HCT116 (cell line): ENCODE data around the gene PMM1. TPM values are rescaled to one million over a fixed set of nuclear protein-coding genes. Genes with fewer than 3 reads are reported as not detected.
"Not testable (repeated sequence)": the region's sequence is repeated elsewhere in the genome, so short reads cannot be mapped to it uniquely, and the experiment has no call there.

Experiments
- ATAC-seq: fragments of 200-7000 bp; cut with Tn5 transposase; 2 replicates; pipeline ENCODE4 v1.9.1; 2020; ENCODE audit warnings: mild to moderate bottlenecking, moderate library complexity
- BruUV-seq: library from RNA; stranded (reverse); fragments of 400-500 nt; replicated peaks from 2 replicates; lab custom pipeline; 2021; lab: Mats Ljungman, UMichigan
- CTCF ChIA-PET: fragments of 300-600 bp; sonication (Branson Sonifier 250); formaldehyde crosslinking; loops from one replicate; lab custom pipeline; 2021; ENCODE audit warnings: antibody characterized with exemption; lab: Charles Lee
- POLR2A ChIA-PET: fragments of 300-600, 350-600 bp; sonication (Branson Sonifier 250); formaldehyde crosslinking; loops from one replicate; lab custom pipeline; 2021; ENCODE audit warnings: antibody characterized with exemption; lab: Charles Lee
- RAD21 ChIA-PET, 2 experiments: fragments of 300-600 bp; sonication (Branson Sonifier 250); formaldehyde crosslinking; loops; one replicate each; lab custom pipeline; 2023; ENCODE audit warnings: low total read pairs in 2 of 2; ENCODE audit not compliant: uncharacterized antibody in 2 of 2, unreplicated experiment in 2 of 2, low non-redundant PET in 1 of 2; lab: Charles Lee
- DNase-seq: peaks from one replicate; pipeline ENCODE4 v3.0.0-alpha.2; 2010; ENCODE audit warnings: low read depth, low spot score
- H2AFZ ChIP-seq: fragments of 200-600 bp; shearing (Covaris generic), sonication (generic); 2 replicates; pipeline ENCODE4 v1.6.1; 2017; ENCODE audit warnings: low read depth, mixed run types, mixed read lengths, antibody characterized with exemption, low read length; ENCODE audit not compliant: poor library complexity, severe bottlenecking
- H3K27ac ChIP-seq: 2 replicates; pipeline ENCODE4 v1.5.1; 2012; ENCODE audit warnings: low read depth, low read length
- H3K27me3 ChIP-seq: fragments of 200-600 bp; sonication (generic); 2 replicates; pipeline ENCODE4 v1.6.1; 2016; ENCODE audit warnings: mixed run types, low read length, mixed read lengths; ENCODE audit not compliant: insufficient read depth
- H3K36me3 ChIP-seq, 2 experiments: fragments of 200-500 bp in 1 of 2; fragments of 200-600 bp in 1 of 2; sonication (Bioruptor generic) in 1 of 2; sonication (generic) in 1 of 2; 2 replicates each; pipeline versions ENCODE4 v1.5.1 to v1.6.1; 2014 to 2016; ENCODE audit warnings: low read length in 2 of 2, inconsistent platforms in 1 of 2, mixed read lengths in 1 of 2, mixed run types in 1 of 2; ENCODE audit not compliant: insufficient read depth in 2 of 2, control insufficient read depth in 1 of 2
- H3K4me1 ChIP-seq, 2 experiments: fragments of 200-600 bp in 1 of 2; sonication (generic) in 1 of 2; 2 replicates each; pipeline versions ENCODE4 v1.5.1 to v1.6.1; 2012 to 2017; ENCODE audit warnings: low read length in 2 of 2, inconsistent platforms in 1 of 2, mild to moderate bottlenecking in 1 of 2, mixed read lengths in 1 of 2, mixed run types in 1 of 2, moderate library complexity in 1 of 2; ENCODE audit not compliant: insufficient read depth in 2 of 2, control insufficient read depth in 1 of 2
- H3K4me2 ChIP-seq: fragments of 200-600 bp; sonication (generic); 2 replicates; pipeline ENCODE4 v1.6.1; 2017; ENCODE audit warnings: mixed run types, low read length, mixed read lengths
- H3K4me3 ChIP-seq, 2 experiments: fragments of 200-600 bp in 1 of 2; sonication (generic) in 1 of 2; replicated peaks in 1 of 2; 2 replicates each; pipeline ENCODE4 v1.5.1; 2011 to 2016; ENCODE audit warnings: low read length in 2 of 2, control low read depth in 1 of 2, low read depth in 1 of 2, mild to moderate bottlenecking in 1 of 2, mixed read lengths in 1 of 2, mixed run types in 1 of 2
- H3K79me2 ChIP-seq: fragments of 200-600 bp; sonication (generic); 2 replicates; pipeline ENCODE4 v1.6.1; 2017; ENCODE audit warnings: mild to moderate bottlenecking, mixed run types, low read length, moderate library complexity, mixed read lengths; ENCODE audit not compliant: insufficient read depth
- H3K9ac ChIP-seq: fragments of 200-600 bp; sonication (generic); 2 replicates; pipeline ENCODE4 v1.6.1; 2016; ENCODE audit warnings: low read length, mixed read lengths
- H3K9me2 ChIP-seq: fragments of 200-600 bp; sonication (generic), shearing (Covaris generic); 2 replicates; pipeline ENCODE4 v1.6.1; 2017; ENCODE audit warnings: mixed run types, mild to moderate bottlenecking, moderate library complexity; ENCODE audit not compliant: insufficient read depth
- H3K9me3 ChIP-seq, 2 experiments: fragments of 200-500 bp in 1 of 2; fragments of 200-600 bp in 1 of 2; sonication (Bioruptor generic) in 1 of 2; sonication (generic) in 1 of 2; 2 replicates each; pipeline ENCODE4 v1.6.1; 2014 to 2017; ENCODE audit warnings: low read length in 2 of 2, mixed read lengths in 2 of 2, inconsistent platforms in 1 of 2, low read depth in 1 of 2, mild to moderate bottlenecking in 1 of 2, mixed run types in 1 of 2, moderate library complexity in 1 of 2; ENCODE audit not compliant: control insufficient read depth in 1 of 2, insufficient read depth in 1 of 2
- H4K20me1 ChIP-seq: fragments of 200-600 bp; sonication (generic), shearing (Covaris generic); 2 replicates; pipeline ENCODE4 v1.6.1; 2017; ENCODE audit warnings: mixed run types, mild to moderate bottlenecking, moderate library complexity; ENCODE audit not compliant: insufficient read depth
- CBX3 ChIP-seq: IDR thresholded peaks from 2 replicates; pipeline ENCODE4 v1.6.1; 2012; ENCODE audit warnings: low read depth
- EGR1 ChIP-seq: IDR thresholded peaks from 2 replicates; pipeline ENCODE4 v1.6.1; 2012; ENCODE audit warnings: low read depth
- EZH2 ChIP-seq: fragments of 200-600 bp; sonication (generic); IDR thresholded peaks from 2 replicates; pipeline ENCODE4 v1.6.1; 2017; ENCODE audit warnings: antibody characterized with exemption, mixed run types
- EZH2phosphoT487 ChIP-seq: fragments of 200-600 bp; IDR thresholded peaks from 2 replicates; pipeline ENCODE4 v1.6.1; 2018; ENCODE audit warnings: antibody characterized with exemption, borderline replicate concordance
- POLR2AphosphoS5 ChIP-seq: IDR thresholded peaks from 2 replicates; pipeline ENCODE4 v1.6.1; 2011; ENCODE audit warnings: mild to moderate bottlenecking, low read depth, low read length, moderate library complexity
- RAD21 ChIP-seq: IDR thresholded peaks from 2 replicates; pipeline ENCODE4 v1.6.1; 2012; ENCODE audit warnings: low read depth, mild to moderate bottlenecking
- SIN3A ChIP-seq: IDR thresholded peaks from 2 replicates; pipeline ENCODE4 v1.6.1; 2012; ENCODE audit warnings: low read depth
- SP1 ChIP-seq: IDR thresholded peaks from 2 replicates; pipeline ENCODE4 v1.6.1; 2012; ENCODE audit warnings: low read depth
- SRF ChIP-seq: IDR thresholded peaks from 2 replicates; pipeline ENCODE4 v1.6.1; 2012; ENCODE audit warnings: low read depth
- TCF7L2 ChIP-seq: IDR thresholded peaks from 2 replicates; pipeline ENCODE4 v1.7.0; 2011; ENCODE audit warnings: borderline replicate concordance, inconsistent platforms; ENCODE audit not compliant: insufficient read depth, insufficient read length; ENCODE audit errors: extremely low read depth
- ZFX ChIP-seq: fragments of 450-650 bp; IDR thresholded peaks from 2 replicates; pipeline ENCODE4 v1.6.1; 2017
- ZNF274 ChIP-seq: fragments of 200-500 bp; sonication (Bioruptor generic); IDR thresholded peaks from 2 replicates; pipeline ENCODE4 v1.6.1; 2014; ENCODE audit warnings: mild to moderate bottlenecking, low read depth, low read length, inconsistent platforms
- intact Hi-C: fragments of 100-400 bp; cut with micrococcal nuclease; formaldehyde crosslinking; loops from 2 replicates; pipeline ENCODE4 v1.10.0; 2022
- total RNA-seq: library from RNA; stranded (reverse); gene quantifications from one replicate; pipeline ENCODE4 v1.2.1, GENCODE V29; 2021; ENCODE audit not compliant: unreplicated experiment
- TF ChIP-seq, protein P1 (sequence below), 3 experiments: fragments of 200-600 bp in 1 of 3; sonication (generic) in 1 of 3; IDR thresholded peaks in 2 of 3; conservative IDR thresholded peaks in 1 of 3; 2 replicates each; pipeline ENCODE4 v1.5.1; 2012 to 2017; ENCODE audit warnings: low read depth in 2 of 3, low read length in 2 of 3, antibody characterized with exemption in 1 of 3, borderline replicate concordance in 1 of 3, control low read depth in 1 of 3, mild to moderate bottlenecking in 1 of 3, mixed read lengths in 1 of 3, mixed run types in 1 of 3, moderate library complexity in 1 of 3; ENCODE audit not compliant: insufficient read depth in 1 of 3

PMM1 gene
- total RNA-seq, 1 experiment from 2014 or later, result 31.7 TPM

DNA sequence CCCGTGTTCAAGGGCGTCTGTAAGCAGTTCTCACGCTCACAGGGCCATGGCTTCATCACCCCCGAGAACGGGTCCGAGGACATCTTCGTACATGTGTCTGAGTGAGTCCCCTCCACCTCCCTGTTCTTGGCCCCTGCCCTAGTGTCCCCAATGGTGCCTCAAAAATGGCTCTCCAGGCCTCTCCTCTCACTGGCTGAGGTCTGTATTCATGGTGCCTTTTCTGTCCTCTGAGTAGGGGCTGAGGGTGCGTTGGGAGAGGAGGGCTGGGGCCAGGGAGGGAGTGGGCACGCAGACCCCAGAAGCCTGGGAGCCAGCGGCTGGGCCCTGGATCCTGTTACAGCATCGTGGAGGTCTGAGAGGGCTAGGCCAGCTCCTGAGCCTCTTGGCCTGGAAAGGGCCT lies 16.0 kb downstream of the PMM1 start:
- intact Hi-C loops, result no loop called here
- Histone ChIP-seq H3K36me3 (0 out of 4 replicates have a peak, but pooled peaks cover 0 to 11% of the 10 kb centered on the region in 2 experiments), H3K4me3 (no peak overlapping the region), H3K9me3 (no peaks in the 10 kb centered on the region), H3K27ac (no peak overlapping the region), H3K4me2 (no peak overlapping the region), H2AFZ (no peak overlapping the region), H3K79me2 (no peaks in the 10 kb centered on the region), H4K20me1 (no peaks in the 10 kb centered on the region), H3K4me1 (no peaks in the 10 kb centered on the region), H3K9me2 (no peaks in the 10 kb centered on the region), H3K9ac (no peak overlapping the region), H3K27me3 (no peaks in the 10 kb centered on the region)
- DNase-seq (no peak), ATAC-seq (no peak)
- RAD21 ChIA-PET, result no interaction called here
- CTCF ChIA-PET, result no interaction called here
- no peak for TF ChIP-seq SP1
- no peak for TF ChIP-seq EGR1
- TF ChIP-seq EZH2, result no peak
- no peak for TF ChIP-seq ZNF274
- TF ChIP-seq, protein P1, sequence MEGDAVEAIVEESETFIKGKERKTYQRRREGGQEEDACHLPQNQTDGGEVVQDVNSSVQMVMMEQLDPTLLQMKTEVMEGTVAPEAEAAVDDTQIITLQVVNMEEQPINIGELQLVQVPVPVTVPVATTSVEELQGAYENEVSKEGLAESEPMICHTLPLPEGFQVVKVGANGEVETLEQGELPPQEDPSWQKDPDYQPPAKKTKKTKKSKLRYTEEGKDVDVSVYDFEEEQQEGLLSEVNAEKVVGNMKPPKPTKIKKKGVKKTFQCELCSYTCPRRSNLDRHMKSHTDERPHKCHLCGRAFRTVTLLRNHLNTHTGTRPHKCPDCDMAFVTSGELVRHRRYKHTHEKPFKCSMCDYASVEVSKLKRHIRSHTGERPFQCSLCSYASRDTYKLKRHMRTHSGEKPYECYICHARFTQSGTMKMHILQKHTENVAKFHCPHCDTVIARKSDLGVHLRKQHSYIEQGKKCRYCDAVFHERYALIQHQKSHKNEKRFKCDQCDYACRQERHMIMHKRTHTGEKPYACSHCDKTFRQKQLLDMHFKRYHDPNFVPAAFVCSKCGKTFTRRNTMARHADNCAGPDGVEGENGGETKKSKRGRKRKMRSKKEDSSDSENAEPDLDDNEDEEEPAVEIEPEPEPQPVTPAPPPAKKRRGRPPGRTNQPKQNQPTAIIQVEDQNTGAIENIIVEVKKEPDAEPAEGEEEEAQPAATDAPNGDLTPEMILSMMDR (IDR thresholded peaks at IDR 0.05 in 2 of 3, conservative IDR thresholded peaks at IDR 0.05 in 1 of 3; ENCODE audit: borderline replicate concordance in 1 of 3, insufficient read depth in 1 of 3, low read depth in 2 of 3, low read length in 2 of 3), result no peak
- no peak for TF ChIP-seq RAD21
- no peak for TF ChIP-seq POLR2AphosphoS5
- TF ChIP-seq SIN3A, result no peak
- no peak for TF ChIP-seq ZFX
- TF ChIP-seq SRF, result no peak
- no peak for TF ChIP-seq TCF7L2
- TF ChIP-seq EZH2phosphoT487, result no peak
- TF ChIP-seq CBX3, result no peak
- POLR2A ChIA-PET, result interaction anchor here (1.0 kb wide), 1 partner anchor 16 kb away, joined by 3 read pairs; the partner anchor contains the start of gene PMM1
- no TSS peak for BruUV-seq

DNA sequence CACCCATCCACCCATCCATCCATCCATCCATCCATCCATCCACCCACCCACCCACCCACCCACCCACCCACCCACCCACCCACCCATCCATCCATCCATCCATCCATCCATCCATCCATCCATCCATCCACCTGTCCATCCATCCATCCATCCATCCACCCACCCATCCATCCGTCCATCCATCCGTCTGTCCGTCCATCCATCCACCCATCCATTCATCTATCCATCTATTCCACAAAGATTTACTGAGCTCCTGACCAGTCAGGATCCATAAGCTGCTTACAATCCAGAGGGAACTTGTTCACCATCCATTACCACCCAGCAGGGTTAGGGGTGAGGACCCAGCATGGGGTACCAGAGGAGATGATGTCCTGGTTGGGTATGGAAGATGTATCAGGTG lies 17.3 kb downstream of the PMM1 start:
- H3K27me3 ChIP-seq, CTCF ChIA-PET, H3K4me1 ChIP-seq, H3K9me2 ChIP-seq, intact Hi-C loops, BruUV-seq, H3K27ac ChIP-seq, H3K4me3 ChIP-seq, H2AFZ ChIP-seq, H3K9ac ChIP-seq, H3K36me3 ChIP-seq, H4K20me1 ChIP-seq, RAD21 ChIA-PET, H3K79me2 ChIP-seq, H3K9me3 ChIP-seq, H3K4me2 ChIP-seq, DNase-seq, ATAC-seq: not testable (repeated sequence)
- POLR2A ChIA-PET, result interaction anchor here (1.0 kb wide), 1 partner anchor 17 kb away, joined by 3 read pairs; the partner anchor contains the start of gene PMM1
